Measurements from ENCODE around the gene OR5AL1.
"Not testable (repeated sequence)": the region's sequence is repeated elsewhere in the genome, so short reads cannot be mapped to it uniquely, and the experiment has no call there.

DNA sequence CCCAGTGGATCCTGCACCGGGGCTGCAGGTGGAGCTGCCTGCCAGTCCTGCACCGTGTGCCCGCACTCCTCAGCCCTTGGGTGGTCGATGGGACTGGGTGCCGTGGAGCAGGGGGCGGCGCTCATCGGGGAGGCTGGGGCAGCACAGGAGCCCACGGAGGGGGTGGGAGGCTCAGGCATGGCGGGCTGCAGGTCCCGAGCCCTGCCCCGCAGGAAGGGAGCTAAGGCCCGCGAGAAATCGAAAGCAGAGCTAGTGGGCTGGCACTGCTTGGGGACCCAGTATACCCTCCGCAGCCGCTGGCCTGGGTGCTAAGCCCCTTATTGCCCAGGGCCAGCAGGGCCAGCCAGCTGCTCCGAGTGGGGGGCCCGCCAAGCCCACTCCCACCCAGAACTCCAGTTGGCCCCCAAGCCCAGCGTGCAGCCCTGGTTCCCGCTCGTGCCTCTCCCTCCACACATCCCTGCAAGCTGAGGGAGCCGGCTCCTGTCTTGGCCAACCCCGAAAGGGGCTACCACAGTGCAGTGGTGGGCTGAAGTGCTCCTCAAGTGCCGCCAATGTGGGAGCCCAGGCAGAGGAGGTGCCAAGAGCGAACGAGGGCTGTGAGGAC lies 10.5 kb upstream of the OR5AL1 start:
- TF ChIP-seq CTCF, POLR2AphosphoS5 (IDR thresholded peaks at IDR 0.05): not testable (repeated sequence)

All from breast epithelium (tissue), 3 donors.